Sigmoid colon (tissue), 7 donors: ENCODE results near the gene ATRAID. TPM values are rescaled to one million over a fixed set of nuclear protein-coding genes. Genes with fewer than 3 reads are reported as not detected.

Experiments used
- DNase-seq: peaks from one replicate; pipeline ENCODE4 v3.0.0-alpha.2; 2019
- H3K27ac ChIP-seq, 4 donors: fragments of 200-600 bp; sonication (generic); one replicate each; pipeline ENCODE4 v1.5.1; 2016 to 2019; ENCODE audit warnings: mild to moderate bottlenecking in 1 of 4
- H3K27me3 ChIP-seq, 3 donors: fragments of 200-600 bp; sonication (generic); one replicate each; pipeline ENCODE4 v1.5.1; 2019; ENCODE audit warnings: mild to moderate bottlenecking in 1 of 3
- H3K36me3 ChIP-seq, 4 donors: fragments of 200-600 bp; sonication (generic); one replicate each; pipeline ENCODE4 v1.5.1; 2016 to 2019
- H3K4me1 ChIP-seq, 4 donors: fragments of 200-600 bp; sonication (generic); one replicate each; pipeline ENCODE4 v1.5.1; 2017 to 2019
- H3K4me3 ChIP-seq, 4 donors: fragments of 200-600 bp; sonication (generic); one replicate each; pipeline ENCODE4 v1.5.1; 2017 to 2019; ENCODE audit warnings: mild to moderate bottlenecking in 2 of 4, moderate library complexity in 1 of 4
- H3K9me3 ChIP-seq, 4 donors: fragments of 200-600 bp in 3 of 4; sonication (generic) in 3 of 4; one replicate each; pipeline versions ENCODE4 v1.5.1 to v1.6.1; 2013 to 2019
- CTCF ChIP-seq, 4 experiments: fragments of 450-650 bp in 3 of 4; fragments of 200-600 bp in 1 of 4; IDR thresholded peaks; one replicate each; pipeline ENCODE4 v1.5.1; 2016 to 2019; ENCODE audit warnings: antibody characterized with exemption in 4 of 4, mild to moderate bottlenecking in 3 of 4, moderate library complexity in 2 of 4
- EP300 ChIP-seq, 4 donors: sonication (generic); formaldehyde crosslinking; IDR thresholded peaks; one replicate each; pipeline ENCODE4 v1.6.1; 2017; ENCODE audit warnings: antibody characterized with exemption in 4 of 4
- POLR2A ChIP-seq, 2 donors: fragments of 450-650 bp; IDR thresholded peaks; one replicate each; pipeline ENCODE4 v1.6.1; 2016; ENCODE audit warnings: antibody characterized with exemption in 2 of 2, mild to moderate bottlenecking in 2 of 2, moderate library complexity in 2 of 2
- POLR2AphosphoS5 ChIP-seq, 4 donors: sonication (generic); formaldehyde crosslinking; IDR thresholded peaks; one replicate each; pipeline ENCODE4 v1.6.1; 2017; ENCODE audit warnings: antibody characterized with exemption in 4 of 4
- intact Hi-C: fragments of 100-400 bp; cut with DNase I; formaldehyde crosslinking; loops from one replicate; pipeline ENCODE4 v1.15.1; 2023
- polyA plus RNA-seq, 3 donors: library from polyadenylated mRNA; stranded (reverse); fragments of 200-250 nt; gene quantifications; one replicate each; pipeline ENCODE4 v1.2.3, GENCODE V29; 2013
- total RNA-seq, 4 donors: library from RNA; depleted of rRNA; stranded (reverse); fragments of >200 nt; gene quantifications; one replicate each; pipeline ENCODE4 v1.1.0, GENCODE V29; 2016
- donor health status: healthy with polysubstance abuse.
- donor health status: Bipolar disorder and iron deficiency.
- donor health status: healthy.

ATRAID gene
- total and polyA plus RNA-seq, 7 donors, result 58.5 to 226 (median 128) TPM

DNA sequence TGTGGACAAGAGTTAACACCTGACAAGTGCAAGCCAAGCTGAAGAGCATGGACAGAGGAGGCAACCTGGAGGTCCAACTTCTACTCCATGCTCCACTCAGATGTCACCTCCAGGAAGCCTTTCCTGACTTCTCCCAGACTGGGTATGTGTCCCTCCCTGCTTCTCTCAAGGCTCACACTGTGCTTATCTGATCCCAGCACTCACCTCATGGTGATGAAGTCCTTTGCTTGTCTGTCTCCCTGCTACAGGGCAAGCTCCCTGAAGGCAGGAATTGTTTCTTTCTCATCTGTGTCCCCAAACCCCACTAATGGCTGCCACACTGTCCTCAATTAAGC is 53.7 kb downstream of the ATRAID start:
- Histone ChIP-seq H3K27me3 (peaks cover 43 to 83% (median 68%) of the 10 kb centered on the region in 3 donors), H3K4me3 (no peak overlapping the region), H3K27ac (no peak overlapping the region), H3K9me3 (no peaks in the 10 kb centered on the region), H3K4me1 (peaks cover 0 to 38% (median 37%) of the 10 kb centered on the region in 4 donors), H3K36me3 (no peaks in the 10 kb centered on the region)
- TF ChIP-seq EP300 (IDR thresholded peaks at IDR 0.05) (no peak), POLR2AphosphoS5 (IDR thresholded peaks at IDR 0.05) (no peak), CTCF (IDR thresholded peaks at IDR 0.05) (no peak), POLR2A (IDR thresholded peaks at IDR 0.05) (no peak)
- intact Hi-C loops, result no loop called here
- no peak for DNase-seq

Other genes with a start within 250 kb of the ATRAID start
- gene MAPRE3, start 241.4 kb upstream of the ATRAID start, total RNA-seq, result 10 to 100 TPM in 1 of 4 donors, 1 to 10 TPM in 3; 5.1 to 27.4 (median 8.9) TPM
- 10 to 100 TPM; 15.6 to 73.3 (median 32.1) TPM for gene MAPRE3, start 241.4 kb upstream of the ATRAID start, polyA plus RNA-seq
- 10 to 100 TPM; 26.4 to 39.4 (median 35.0) TPM for gene TMEM214, start 179.1 kb upstream of the ATRAID start, total RNA-seq
- 10 to 100 TPM; 16.0 to 65.7 (median 16.2) TPM for gene TMEM214, start 179.1 kb upstream of the ATRAID start, polyA plus RNA-seq
- 10 to 100 TPM; 16.8 to 23.3 (median 18.1) TPM for gene AGBL5, start 160.4 kb upstream of the ATRAID start, total RNA-seq
- 10 to 100 TPM; 12.4 to 16.2 (median 13.4) TPM for gene AGBL5, start 160.4 kb upstream of the ATRAID start, polyA plus RNA-seq
- 100 to 1,000 TPM; 244 to 428 (median 382) TPM for gene OST4, start 140.4 kb upstream of the ATRAID start, total RNA-seq
- gene OST4, start 140.4 kb upstream of the ATRAID start, polyA plus RNA-seq, result 100 to 1,000 TPM; 366 to 688 (median 635) TPM
- 100 to 1,000 TPM; 156 to 350 (median 279) TPM for gene EMILIN1, start 133.4 kb upstream of the ATRAID start, total RNA-seq
- gene EMILIN1, start 133.4 kb upstream of the ATRAID start, polyA plus RNA-seq, result 10 to 100 TPM in 1 of 3 donors, 1 to 10 TPM in 2; 4.8 to 50.9 (median 5.3) TPM
- gene KHK, start 125.3 kb upstream of the ATRAID start, total RNA-seq, result 1 to 10 TPM; 1.6 to 5.3 (median 3.8) TPM
- gene KHK, start 125.3 kb upstream of the ATRAID start, polyA plus RNA-seq, result 10 to 100 TPM in 1 of 3 donors, 1 to 10 TPM in 2; 2.4 to 12.7 (median 6.7) TPM
- 1 to 10 TPM in 2 of 4 donors, under 1 TPM in 2; 0.68 to 1.4 (median 0.97) TPM for gene CGREF1, start 92.9 kb upstream of the ATRAID start, total RNA-seq
- 1 to 10 TPM in 1 of 3 donors, not detected in 2; 2.6 TPM for gene CGREF1, start 92.9 kb upstream of the ATRAID start, polyA plus RNA-seq
- gene ABHD1, start 88.2 kb upstream of the ATRAID start, total RNA-seq, result not detected
- under 1 TPM in 1 of 3 donors, not detected in 2; 0.15 TPM for gene ABHD1, start 88.2 kb upstream of the ATRAID start, polyA plus RNA-seq
- gene PREB, start 77.4 kb upstream of the ATRAID start, total RNA-seq, result 10 to 100 TPM; 47.6 to 58.5 (median 51.6) TPM
- 10 to 100 TPM; 28.2 to 50.1 (median 41.8) TPM for gene PREB, start 77.4 kb upstream of the ATRAID start, polyA plus RNA-seq
- not detected for gene PRR30, start 72.6 kb upstream of the ATRAID start, total RNA-seq
- not detected for gene PRR30, start 72.6 kb upstream of the ATRAID start, polyA plus RNA-seq
- not detected for gene TCF23, start 63.0 kb upstream of the ATRAID start, total RNA-seq
- under 1 TPM in 1 of 3 donors, not detected in 2; 0.03 TPM for gene TCF23, start 63.0 kb upstream of the ATRAID start, polyA plus RNA-seq
- 10 to 100 TPM in 3 of 4 donors, 1 to 10 TPM in 1; 7.2 to 15.5 (median 12.9) TPM for gene SLC5A6, start 227 bp downstream of the ATRAID start, total RNA-seq
- 10 to 100 TPM in 1 of 3 donors, 1 to 10 TPM in 2; 2.4 to 26.7 (median 3.5) TPM for gene SLC5A6, start 227 bp downstream of the ATRAID start, polyA plus RNA-seq
- gene CAD, start 5.3 kb downstream of the ATRAID start, total RNA-seq, result 10 to 100 TPM in 3 of 4 donors, 1 to 10 TPM in 1; 9.1 to 25.2 (median 17.1) TPM
- gene CAD, start 5.3 kb downstream of the ATRAID start, polyA plus RNA-seq, result 10 to 100 TPM in 1 of 3 donors, 1 to 10 TPM in 2; 1.8 to 27.4 (median 3.0) TPM
- gene SLC30A3, start 51.0 kb downstream of the ATRAID start, total RNA-seq, result 1 to 10 TPM in 1 of 4 donors, under 1 TPM in 2, not detected in 1; 0.28 to 1.1 (median 0.68) TPM
- gene SLC30A3, start 51.0 kb downstream of the ATRAID start, polyA plus RNA-seq, result under 1 TPM in 2 of 3 donors, not detected in 1; 0.10 to 0.60 TPM
- 1 to 10 TPM in 1 of 4 donors, under 1 TPM in 1, not detected in 2; 0.71 to 1.7 TPM for gene DNAJC5G, start 63.4 kb downstream of the ATRAID start, total RNA-seq
- not detected for gene DNAJC5G, start 63.4 kb downstream of the ATRAID start, polyA plus RNA-seq
- under 1 TPM in 1 of 4 donors, not detected in 3; 0.41 TPM for gene TRIM54, start 70.4 kb downstream of the ATRAID start, total RNA-seq
- under 1 TPM in 2 of 3 donors, not detected in 1; 0.16 to 0.46 TPM for gene TRIM54, start 70.4 kb downstream of the ATRAID start, polyA plus RNA-seq
- 1 to 10 TPM in 3 of 4 donors, under 1 TPM in 1; 0.71 to 6.5 (median 2.8) TPM for gene UCN, start 96.4 kb downstream of the ATRAID start, total RNA-seq
- under 1 TPM in 1 of 3 donors, not detected in 2; 0.89 TPM for gene UCN, start 96.4 kb downstream of the ATRAID start, polyA plus RNA-seq
- 10 to 100 TPM; 48.1 to 68.6 (median 61.1) TPM for gene MPV17, start 111.1 kb downstream of the ATRAID start, total RNA-seq
- 10 to 100 TPM; 22.2 to 61.8 (median 28.7) TPM for gene MPV17, start 111.1 kb downstream of the ATRAID start, polyA plus RNA-seq
- gene GTF3C2, start 144.7 kb downstream of the ATRAID start, total RNA-seq, result 10 to 100 TPM; 23.3 to 46.5 (median 28.9) TPM
- 10 to 100 TPM; 28.8 to 33.4 (median 31.9) TPM for gene GTF3C2, start 144.7 kb downstream of the ATRAID start, polyA plus RNA-seq
- gene EIF2B4, start 158.3 kb downstream of the ATRAID start, total RNA-seq, result 10 to 100 TPM; 41.5 to 64.2 (median 54.8) TPM
- gene EIF2B4, start 158.3 kb downstream of the ATRAID start, polyA plus RNA-seq, result 10 to 100 TPM; 26.4 to 31.4 (median 28.0) TPM
- gene SNX17, start 158.6 kb downstream of the ATRAID start, total RNA-seq, result 100 to 1,000 TPM in 1 of 4 donors, 10 to 100 TPM in 3; 71.2 to 102 (median 98.1) TPM
- 10 to 100 TPM; 70.5 to 92.4 (median 78.1) TPM for gene SNX17, start 158.6 kb downstream of the ATRAID start, polyA plus RNA-seq
- 1 to 10 TPM; 5.0 to 8.7 (median 7.2) TPM for gene ZNF513, start 168.7 kb downstream of the ATRAID start, total RNA-seq
- 10 to 100 TPM; 15.7 to 27.5 (median 20.4) TPM for gene ZNF513, start 168.7 kb downstream of the ATRAID start, polyA plus RNA-seq
- gene PPM1G, start 197.6 kb downstream of the ATRAID start, total RNA-seq, result 10 to 100 TPM; 40.8 to 48.3 (median 44.5) TPM
- gene PPM1G, start 197.6 kb downstream of the ATRAID start, polyA plus RNA-seq, result 10 to 100 TPM; 42.0 to 93.4 (median 47.4) TPM
- gene NRBP1, start 216.6 kb downstream of the ATRAID start, total RNA-seq, result 10 to 100 TPM; 78.5 to 93.5 (median 86.4) TPM
- gene NRBP1, start 216.6 kb downstream of the ATRAID start, polyA plus RNA-seq, result 10 to 100 TPM; 60.8 to 72.8 (median 72.7) TPM
- gene KRTCAP3, start 230.3 kb downstream of the ATRAID start, total RNA-seq, result under 1 TPM in 1 of 4 donors, not detected in 3; 0.54 TPM
- 10 to 100 TPM; 33.0 to 93.5 (median 46.5) TPM for gene KRTCAP3, start 230.3 kb downstream of the ATRAID start, polyA plus RNA-seq